T-helper 2 cell treated with Interferon-gamma antibody and Interleukin-4, amounts not matched to agents 100 ng/mL and 5 ng/mL, for 36 hours (primary cell): ENCODE measurements around the gene PTPRM. TPM values are rescaled to one million over a fixed set of nuclear protein-coding genes. Genes with fewer than 3 reads are reported as not detected.

Experiments
- intact Hi-C: fragments of 100-400 bp; cut with micrococcal nuclease; formaldehyde crosslinking; loops from one replicate; pipeline ENCODE4 v1.15.1; 2023
- total RNA-seq: library from RNA; stranded (reverse); gene quantifications from 2 replicates; pipeline ENCODE4 v1.2.3, GENCODE V29; 2022

Gene PTPRM
- total RNA-seq, 1 donor from 2014 or later = 6.9 TPM

GRCh38 chr18:8349608-8350323 is 782.6 kb downstream of the PTPRM start:
- intact Hi-C loops = no loop called here

- intact Hi-C loops = no loop called here
Observed at GRCh38 chr18:8350628-8351027, 783.5 kb downstream of the PTPRM start.

GRCh38 chr18:8351161-8351560 is 784.0 kb downstream of the PTPRM start:
- intact Hi-C loops = no loop called here

DNA sequence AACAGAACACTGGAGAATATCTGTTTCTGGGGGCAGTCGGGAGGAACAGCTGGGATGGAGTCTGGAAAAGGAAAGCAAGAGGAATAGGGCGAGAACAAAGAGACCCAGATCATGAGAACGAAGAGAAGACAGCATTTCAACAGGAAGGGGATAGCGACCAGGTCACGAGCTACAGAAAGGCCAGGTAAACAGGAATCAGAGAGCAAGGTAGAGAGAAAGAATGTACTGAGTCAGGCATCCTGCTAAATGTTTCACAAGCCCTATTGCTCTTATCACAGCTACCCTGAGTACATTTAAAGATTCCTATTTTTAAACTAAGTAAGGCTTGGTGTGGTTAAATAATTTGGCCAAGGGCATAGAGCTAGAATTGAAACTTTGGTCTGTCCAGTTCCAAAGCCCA is 787.2 kb downstream of the PTPRM start:
- intact Hi-C loops = no loop called here

DNA sequence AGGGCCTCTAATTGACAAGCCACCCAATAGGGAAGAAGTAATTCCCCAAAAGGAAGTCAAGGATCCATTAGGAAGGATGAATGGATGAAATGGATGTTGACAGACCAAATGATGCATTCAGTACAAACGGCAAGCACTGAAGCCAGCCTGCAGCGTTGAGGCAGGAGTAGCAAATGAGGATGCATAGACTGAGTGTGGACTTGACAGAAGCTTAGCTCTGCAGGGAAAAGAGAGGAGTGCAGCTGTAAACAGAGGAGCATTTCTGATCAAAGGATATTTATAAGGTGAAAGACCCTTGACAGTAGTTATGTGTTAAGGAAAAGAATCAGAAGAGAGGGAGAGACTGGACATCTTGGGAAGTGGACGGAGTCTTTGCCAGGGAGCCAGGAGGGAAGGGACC is 788.9 kb downstream of the PTPRM start:
- intact Hi-C loops = no loop called here

DNA sequence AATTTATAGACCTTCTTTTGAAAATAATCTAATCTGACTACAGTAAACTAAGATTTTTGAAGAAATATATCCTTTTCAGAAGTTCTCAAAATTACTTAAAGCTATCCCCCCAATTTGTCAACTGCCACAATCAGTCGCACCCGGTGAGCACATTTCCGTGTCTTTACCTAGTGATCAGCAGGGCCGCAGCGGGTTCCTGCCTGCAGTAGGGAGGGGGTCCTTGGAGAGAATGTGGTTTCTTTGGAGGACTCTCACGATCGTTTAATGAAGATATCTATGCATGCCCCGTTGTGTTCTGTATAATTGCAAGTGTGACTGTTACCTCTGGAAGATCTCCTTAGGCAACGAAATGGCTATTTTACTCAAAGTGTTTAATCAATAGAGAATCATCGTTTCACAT is 790.2 kb downstream of the PTPRM start:
- intact Hi-C loops = no loop called here

DNA sequence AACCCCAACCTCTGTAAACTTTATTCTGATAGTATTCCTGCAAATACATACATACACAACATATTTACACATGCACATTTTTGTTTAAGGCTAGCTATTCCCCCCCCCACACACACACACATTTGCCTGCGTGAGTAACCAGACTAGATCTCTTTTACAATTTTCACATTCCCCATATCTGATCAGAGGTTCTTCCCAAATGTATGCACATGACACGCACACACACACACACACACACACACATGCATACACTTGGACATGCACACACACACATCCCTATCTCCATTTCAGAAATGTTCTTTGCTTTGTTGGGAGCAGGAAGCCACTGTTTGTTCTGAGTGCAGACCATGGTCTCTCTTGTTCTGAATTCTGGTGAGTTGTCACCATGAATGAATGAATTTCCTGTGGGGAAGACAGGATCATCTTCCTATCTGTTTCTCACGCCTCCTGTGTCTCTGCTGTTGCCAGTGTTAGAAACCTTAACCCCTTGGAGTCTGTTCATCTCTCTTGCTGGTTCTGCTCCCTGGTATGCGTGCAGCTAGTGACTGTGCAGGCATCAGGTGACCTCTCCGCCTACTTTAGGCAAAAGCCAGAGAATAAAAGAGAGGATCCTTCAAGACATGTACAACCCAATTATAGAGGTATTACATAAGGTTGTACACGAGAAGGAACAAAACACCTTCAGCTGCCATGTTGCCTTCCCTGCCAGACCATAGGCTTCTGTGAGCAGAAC is 791.1 kb downstream of the PTPRM start:
- intact Hi-C loops = no loop called here

DNA sequence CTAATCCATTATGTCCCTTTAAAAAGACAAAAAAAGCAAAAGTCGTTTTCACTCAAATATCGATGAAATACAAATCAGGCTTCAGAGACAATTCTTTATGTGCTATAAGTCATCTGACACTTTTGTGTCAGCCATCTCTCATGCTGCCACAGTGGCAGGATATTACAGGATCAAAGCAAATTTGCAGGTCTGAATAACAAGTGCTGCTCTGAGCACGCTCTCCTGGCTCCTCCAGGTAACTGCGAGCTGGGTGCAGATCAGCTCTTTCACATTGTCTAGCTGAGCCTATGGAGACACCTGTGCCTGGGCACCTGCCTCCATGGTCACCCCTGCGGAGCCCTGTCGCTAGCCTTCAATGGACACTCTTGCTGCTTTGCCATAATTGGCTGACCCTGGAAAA is 792.0 kb downstream of the PTPRM start:
- intact Hi-C loops = no loop called here

- intact Hi-C loops = no loop called here
Observed at GRCh38 chr18:8359481-8359880, 792.4 kb downstream of the PTPRM start.

DNA sequence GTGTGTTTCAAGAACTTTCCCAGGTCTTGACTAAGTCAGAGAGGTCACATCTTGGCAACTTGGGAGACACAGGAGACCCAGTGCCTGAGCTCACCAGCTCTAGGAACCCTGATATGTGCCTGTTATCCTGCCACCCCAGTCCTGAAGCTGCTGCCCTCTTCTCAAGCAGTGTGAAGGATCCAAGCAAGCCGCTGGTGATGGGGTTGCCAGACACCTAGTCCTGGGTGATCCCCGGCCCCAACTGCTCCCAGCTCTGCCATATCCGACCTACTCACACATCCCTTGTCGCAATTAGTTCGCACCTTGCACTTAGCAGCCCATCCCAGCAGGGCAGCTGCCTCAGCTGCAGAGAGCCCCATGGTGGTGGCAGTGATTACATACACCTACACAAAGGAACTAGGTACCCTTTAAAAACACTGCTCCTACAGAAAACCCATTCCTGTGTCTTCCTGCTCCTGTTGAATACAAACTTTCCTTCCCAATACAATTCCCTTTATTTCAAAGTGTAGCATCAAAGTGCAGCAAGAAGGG is 794.9 kb downstream of the PTPRM start:
- intact Hi-C loops = no loop called here

DNA sequence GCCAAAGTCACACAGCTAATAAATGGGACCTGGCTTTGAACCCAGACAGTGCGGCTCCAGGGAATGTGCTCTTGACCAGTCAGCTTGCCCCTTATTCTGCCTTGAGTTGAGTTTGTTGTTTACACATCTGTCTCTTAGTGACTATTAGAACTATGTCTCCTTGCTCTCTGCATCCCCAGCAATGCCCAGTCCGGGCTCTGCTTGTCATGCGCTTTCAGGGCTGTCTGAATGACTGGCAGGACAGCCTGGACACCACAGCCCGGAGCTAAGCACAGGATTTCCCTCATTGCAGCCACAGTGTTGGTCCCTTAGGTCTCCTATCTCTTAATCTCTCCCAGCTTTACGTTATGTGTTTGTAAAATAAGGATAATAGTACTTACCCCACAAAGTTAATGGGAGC is 795.7 kb downstream of the PTPRM start:
- intact Hi-C loops = no loop called here

- intact Hi-C loops = no loop called here
Observed at GRCh38 chr18:8364385-8364784, 797.3 kb downstream of the PTPRM start.

DNA sequence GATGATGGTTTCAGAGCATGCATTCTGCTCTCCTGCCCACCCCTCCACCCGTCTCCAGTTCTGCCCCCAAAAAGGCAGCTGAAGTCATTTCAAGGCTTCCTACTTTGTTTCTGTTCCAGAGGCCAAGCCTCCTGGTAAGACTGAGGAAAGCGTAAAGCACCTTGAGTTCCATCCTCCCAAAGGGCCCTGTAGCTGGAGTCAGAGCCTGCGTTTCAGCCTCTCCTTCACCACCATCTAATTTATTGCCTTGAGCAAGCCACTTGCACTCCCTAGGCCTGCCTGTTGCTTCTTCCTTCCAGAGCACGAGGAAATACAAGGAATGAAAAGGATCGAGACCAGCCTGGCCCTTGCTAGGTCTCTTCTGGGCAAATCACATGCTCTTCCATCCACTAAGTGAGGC is 797.9 kb downstream of the PTPRM start:
- intact Hi-C loops = no loop called here

GRCh38 chr18:8365528-8365927 is 798.4 kb downstream of the PTPRM start:
- intact Hi-C loops = no loop called here

DNA sequence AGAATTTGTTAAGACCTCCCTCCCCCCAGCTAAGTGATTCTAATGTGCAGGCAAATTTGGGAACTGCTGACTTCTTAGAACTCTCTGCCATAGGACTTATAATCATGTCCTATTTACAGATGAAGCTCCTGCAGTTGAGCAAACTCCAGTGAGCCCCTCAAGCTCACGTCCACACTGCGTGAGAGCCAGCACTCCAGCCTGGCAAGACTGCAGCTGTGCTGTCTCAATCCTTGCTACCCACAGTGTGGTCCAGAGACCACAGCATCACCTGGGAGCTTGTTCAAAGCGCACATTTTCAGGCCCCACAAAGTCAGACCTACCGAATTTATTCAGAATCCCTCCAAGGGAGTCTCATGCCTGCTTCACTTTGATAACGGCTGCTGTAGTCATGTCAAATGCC is 799.0 kb downstream of the PTPRM start:
- intact Hi-C loops = no loop called here

DNA sequence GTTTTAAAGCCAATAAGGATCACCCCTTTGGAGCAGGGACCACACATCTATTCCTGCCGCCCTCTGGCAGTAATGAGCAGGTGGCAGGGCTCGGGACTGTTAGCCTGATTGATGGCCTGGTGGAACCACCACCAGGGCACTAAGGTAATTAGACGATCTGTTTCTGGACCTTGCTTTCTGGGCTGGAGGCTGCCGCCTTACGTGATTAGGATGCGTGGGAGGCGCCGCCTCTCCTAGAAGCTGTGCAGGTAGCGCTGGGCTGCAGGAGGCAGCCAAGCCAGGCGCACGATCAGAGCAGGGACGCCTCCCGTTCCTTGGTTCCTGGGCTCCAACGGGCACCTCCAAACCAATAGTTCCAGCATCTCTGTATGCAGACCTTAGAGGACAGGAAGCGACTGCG is 799.5 kb downstream of the PTPRM start:
- intact Hi-C loops = no loop called here

DNA sequence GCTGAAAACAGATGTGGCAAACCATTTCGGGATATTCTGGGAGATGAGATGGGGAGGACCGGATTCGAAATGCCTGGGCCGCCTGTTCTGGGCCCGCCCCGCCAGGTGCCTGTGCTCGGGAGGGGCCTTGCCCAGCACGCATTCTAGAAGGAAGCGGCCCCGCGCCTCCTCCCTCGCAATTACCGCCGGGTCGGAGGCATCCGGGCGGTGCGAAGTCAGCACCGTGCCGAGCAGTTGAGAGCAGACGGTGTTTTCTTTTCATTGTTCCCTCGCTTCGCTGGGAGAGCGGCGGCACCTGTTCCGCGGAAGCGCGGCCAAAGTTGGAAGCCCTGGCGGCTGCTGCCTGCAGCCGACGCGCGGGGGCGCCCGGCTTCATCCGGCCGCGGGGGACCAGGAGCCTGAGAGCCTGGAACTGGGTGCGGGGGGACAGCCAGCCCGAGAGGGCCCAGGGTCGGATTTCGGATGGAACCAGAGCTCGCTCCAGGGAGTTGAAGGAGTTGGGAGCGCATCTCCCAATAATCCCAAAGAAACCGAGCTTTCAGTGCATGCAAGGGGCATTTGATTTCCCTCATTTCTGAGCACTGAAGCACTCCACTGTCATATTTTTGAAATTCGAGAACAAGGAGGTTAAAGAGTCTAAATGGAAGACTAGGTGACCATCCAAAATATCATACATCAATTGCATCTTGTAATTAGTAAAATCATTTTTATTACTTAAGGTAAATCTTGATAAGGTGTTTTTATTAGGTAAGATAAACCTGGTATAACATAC is 800.3 kb downstream of the PTPRM start:
- intact Hi-C loops = no loop called here

GRCh38 chr18:8368512-8369217 is 801.5 kb downstream of the PTPRM start:
- intact Hi-C loops = no loop called here

GRCh38 chr18:8373486-8373885 is 806.4 kb downstream of the PTPRM start:
- intact Hi-C loops = no loop called here

GRCh38 chr18:8374676-8375075 is 807.6 kb downstream of the PTPRM start:
- intact Hi-C loops = no loop called here

- intact Hi-C loops = no loop called here
Observed at GRCh38 chr18:8375249-8375648, 808.1 kb downstream of the PTPRM start.
